HCEC 1CT (cell line): ENCODE data around the gene DPPA3.
"Not testable (repeated sequence)": the region's sequence is repeated elsewhere in the genome, so short reads cannot be mapped to it uniquely, and the experiment has no call there.

Experiments used
- DNase-seq: peaks from one replicate; pipeline ENCODE4 v3.0.0-alpha.2; 2017

Gene DPPA3

GRCh38 chr12:7731486-7731885 lies 20.3 kb downstream of the DPPA3 start:
- DNase-seq, result no peak

DNA sequence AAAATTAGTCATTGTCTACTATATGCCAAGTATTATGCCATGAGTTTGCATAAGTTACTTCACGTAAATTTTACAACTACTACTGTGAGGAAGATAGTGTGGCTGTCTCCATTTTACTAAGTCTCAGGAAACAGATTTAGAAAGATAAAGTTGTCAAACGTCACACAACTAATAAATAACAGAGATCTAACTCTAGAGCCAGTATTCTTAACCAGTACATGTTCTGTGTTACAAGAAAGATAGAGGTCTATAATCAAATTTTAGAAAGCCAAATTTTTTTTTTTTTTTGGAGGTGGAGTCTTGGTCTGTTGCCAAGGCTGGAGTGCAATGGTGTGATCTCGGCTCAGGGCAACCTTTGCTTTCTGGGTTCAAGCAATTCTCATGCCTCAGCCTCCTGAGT lies 21.8 kb downstream of the DPPA3 start:
- DNase-seq, result no peak

DNA sequence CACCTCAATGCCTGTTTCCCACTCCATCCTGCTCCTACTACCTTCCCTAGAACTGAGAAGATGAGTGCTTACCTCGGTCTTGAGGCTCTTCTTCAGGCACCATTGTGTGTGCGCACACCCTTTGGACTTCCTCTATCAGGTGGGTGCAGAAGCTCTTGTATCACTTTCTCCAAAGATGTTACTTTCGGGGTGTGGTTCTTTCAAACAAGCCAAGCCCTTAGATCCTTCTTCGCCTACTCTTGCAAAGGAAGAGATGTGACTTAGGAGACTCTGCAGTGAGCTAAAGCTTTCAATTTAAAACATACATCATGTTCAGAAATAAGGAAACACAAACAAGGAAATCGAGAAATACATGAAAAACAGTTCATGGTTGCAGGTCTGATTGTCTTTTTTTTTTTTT lies 36.0 kb downstream of the DPPA3 start, which contains the start of gene CLEC4C:
Gene CLEC4C (minus strand): TSS at position 130 of the 400 bp plus-strand sequence. CDS start 27 bp downstream, at position 103.
- no peak for DNase-seq

DNA sequence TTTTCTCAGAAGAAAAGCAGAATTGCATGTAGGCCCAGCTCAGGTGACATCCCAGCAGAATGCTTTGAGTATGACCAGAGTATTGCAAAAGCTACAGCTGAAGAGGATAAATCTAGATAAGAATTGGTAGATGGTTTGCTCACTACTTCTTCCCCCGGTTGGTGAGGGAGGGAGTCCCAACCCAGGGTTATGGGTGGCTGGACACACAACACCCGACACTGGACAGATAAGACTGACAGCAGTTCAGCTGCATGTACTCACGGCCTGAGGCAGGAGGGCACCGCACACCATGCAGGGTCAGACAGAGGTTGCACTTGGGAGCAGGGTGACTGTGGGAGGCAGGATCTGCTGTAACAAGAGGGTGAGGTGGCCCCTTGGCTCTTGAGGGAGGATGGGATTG lies 37.6 kb downstream of the DPPA3 start:
- no peak for DNase-seq

GRCh38 chr12:7749442-7749841 lies 38.2 kb downstream of the DPPA3 start:
- DNase-seq, result no peak

DNA sequence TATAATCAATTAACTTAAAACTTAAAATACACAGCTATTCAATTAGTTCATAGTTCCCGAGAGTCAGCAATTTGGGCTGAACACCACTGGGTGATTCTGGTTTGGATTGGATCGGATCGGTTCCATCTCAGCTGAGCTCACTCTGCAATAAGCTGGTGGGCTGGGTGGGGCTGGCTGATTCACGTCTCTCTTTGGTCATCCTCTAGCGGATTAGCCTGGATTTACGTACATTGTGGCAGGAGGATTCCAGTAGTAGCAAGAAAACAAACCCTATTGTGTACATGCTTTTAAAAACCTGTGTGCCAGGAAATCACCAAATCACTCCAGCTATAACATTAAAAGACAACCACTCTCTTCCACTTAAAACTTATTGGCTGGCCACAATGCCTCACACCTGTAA lies 39.1 kb downstream of the DPPA3 start:
- no peak for DNase-seq

- DNase-seq, result no peak
Measured at GRCh38 chr12:7751394-7751793, 40.2 kb downstream of the DPPA3 start.

DNA sequence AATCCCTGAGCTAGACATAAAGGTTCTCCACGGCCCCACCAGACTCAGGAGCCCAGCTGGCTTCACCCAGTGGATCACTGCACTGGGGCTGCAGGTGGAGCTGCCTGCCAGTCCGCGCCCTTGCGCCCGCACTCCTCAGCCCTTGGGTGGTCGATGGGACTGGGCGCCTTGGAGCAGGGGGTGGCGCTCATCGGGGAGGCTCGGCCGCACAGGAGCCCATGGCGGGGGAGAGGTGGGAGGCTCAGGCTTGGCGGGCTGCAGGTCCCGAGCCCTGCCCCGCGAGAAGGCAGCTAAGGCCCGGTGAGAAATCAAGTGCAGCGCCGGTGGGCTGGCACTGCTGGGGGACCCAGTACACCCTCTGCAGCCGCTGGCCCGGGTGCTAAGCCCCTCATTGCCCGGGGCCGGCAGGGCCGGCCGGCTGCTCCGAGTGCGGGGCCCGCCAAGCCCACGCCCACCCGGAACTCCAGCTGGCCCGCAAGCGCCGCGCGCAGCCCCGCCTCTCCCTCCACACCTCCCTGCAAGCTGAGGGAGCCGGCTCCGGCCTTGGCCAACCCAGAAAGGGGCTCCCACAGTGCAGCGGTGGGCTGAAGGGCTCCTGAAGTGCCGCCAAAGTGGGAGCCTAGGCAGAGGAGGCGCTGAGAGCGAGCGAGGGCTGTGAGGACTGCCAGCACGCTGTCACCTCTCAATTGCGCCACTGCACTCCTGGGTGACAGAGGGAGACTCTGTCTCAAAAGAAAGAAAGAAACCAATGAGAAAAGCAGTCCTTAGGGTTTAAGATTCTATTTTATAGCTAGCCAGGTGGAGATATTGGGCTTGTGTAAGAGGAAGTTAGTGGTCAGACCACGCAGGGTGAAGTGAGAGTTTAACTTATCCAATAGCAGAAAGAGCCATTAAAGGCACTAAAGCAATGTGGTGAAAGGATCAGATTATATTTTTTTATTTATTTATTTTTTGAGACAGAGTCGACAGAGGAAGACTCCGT lies 41.0 kb downstream of the DPPA3 start:
- DNase-seq, result not testable (repeated sequence)

- not testable (repeated sequence) for DNase-seq
Measured at GRCh38 chr12:7755668-7756067, 44.4 kb downstream of the DPPA3 start.

DNA sequence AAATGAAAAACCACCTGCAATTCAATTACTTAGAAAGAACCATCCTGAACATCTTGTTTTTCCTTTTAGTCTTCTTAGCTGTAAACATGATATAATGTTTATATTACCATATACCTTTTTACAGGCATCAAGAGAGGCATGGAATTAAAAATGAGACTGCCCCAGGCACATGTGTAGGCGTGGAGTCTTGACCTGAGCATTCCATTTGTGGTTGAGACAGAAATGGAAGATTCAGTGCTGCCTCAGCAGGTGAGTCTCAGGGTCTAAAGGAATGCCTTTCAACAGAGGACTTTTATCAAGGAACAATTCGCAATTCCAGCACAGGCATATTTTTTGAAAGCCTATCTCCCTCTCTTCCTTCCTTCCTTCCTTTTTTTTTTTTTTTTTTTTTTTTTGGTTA lies 45.8 kb downstream of the DPPA3 start:
- DNase-seq, result no peak

DNA sequence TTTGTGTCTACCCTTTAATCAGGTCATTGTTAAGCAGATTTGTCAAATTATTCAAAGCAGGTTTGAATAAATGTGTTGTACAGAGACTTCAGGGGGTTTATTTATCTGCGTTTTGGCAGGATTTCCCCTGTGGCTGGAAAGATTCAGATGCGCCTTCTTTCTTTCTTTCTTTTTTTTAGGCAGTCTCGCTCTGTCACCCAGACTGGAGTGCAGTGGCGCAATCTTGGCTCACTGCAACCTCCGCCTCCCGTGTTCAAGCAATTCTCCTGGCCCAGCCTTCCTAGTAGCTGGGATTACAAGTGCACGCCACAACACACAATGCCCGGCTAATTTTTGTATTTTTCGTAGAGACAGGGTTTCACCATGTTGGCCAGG lies 47.5 kb downstream of the DPPA3 start:
- no peak for DNase-seq
